Gastroesophageal sphincter (tissue), 3 donors: ENCODE results near the gene PIGP.

Experiments
- EP300 ChIP-seq: sonication (generic); formaldehyde crosslinking; IDR thresholded peaks from one replicate; pipeline ENCODE4 v1.6.1; 2017; ENCODE audit warnings: antibody characterized with exemption, mild to moderate bottlenecking
- POLR2A ChIP-seq, 2 donors: fragments of 450-650 bp; IDR thresholded peaks; one replicate each; pipeline ENCODE4 v1.6.1; 2017; ENCODE audit warnings: antibody characterized with exemption in 2 of 2, mild to moderate bottlenecking in 2 of 2, moderate library complexity in 1 of 2
- TF ChIP-seq, protein P1 (sequence below), 4 experiments: fragments of 200-600 bp in 2 of 4; fragments of 450-650 bp in 2 of 4; sonication (generic) in 1 of 4; IDR thresholded peaks; one replicate each; pipeline ENCODE4 v1.5.1; 2017 to 2019; ENCODE audit warnings: antibody characterized with exemption in 4 of 4, mild to moderate bottlenecking in 2 of 4, moderate library complexity in 2 of 4

- no peak for TF ChIP-seq EP300
- no peak for TF ChIP-seq POLR2A (IDR thresholded peaks at IDR 0.05)
- TF ChIP-seq, protein P1, sequence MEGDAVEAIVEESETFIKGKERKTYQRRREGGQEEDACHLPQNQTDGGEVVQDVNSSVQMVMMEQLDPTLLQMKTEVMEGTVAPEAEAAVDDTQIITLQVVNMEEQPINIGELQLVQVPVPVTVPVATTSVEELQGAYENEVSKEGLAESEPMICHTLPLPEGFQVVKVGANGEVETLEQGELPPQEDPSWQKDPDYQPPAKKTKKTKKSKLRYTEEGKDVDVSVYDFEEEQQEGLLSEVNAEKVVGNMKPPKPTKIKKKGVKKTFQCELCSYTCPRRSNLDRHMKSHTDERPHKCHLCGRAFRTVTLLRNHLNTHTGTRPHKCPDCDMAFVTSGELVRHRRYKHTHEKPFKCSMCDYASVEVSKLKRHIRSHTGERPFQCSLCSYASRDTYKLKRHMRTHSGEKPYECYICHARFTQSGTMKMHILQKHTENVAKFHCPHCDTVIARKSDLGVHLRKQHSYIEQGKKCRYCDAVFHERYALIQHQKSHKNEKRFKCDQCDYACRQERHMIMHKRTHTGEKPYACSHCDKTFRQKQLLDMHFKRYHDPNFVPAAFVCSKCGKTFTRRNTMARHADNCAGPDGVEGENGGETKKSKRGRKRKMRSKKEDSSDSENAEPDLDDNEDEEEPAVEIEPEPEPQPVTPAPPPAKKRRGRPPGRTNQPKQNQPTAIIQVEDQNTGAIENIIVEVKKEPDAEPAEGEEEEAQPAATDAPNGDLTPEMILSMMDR (IDR thresholded peaks at IDR 0.05): no peak
Observed at GRCh38 chr21:37026499-37026898, 46.4 kb downstream of the PIGP start.
